ENCODE results near the gene ZCCHC2. TPM values are rescaled to one million over a fixed set of nuclear protein-coding genes. Genes with fewer than 3 reads are reported as not detected.

ZCCHC2 gene
- polyA plus RNA-seq (ENCODE audit: insufficient read length), result 8.7 TPM

- peak; percentile 93 for DNase-seq (ENCODE audit: low read depth)
Measured at GRCh38 chr18:62522504-62523254, at the start of gene ZCCHC2. Gene ZCCHC2 (plus strand): TSS chr18:62523025. CDS start chr18:62523425, 400 bp downstream.

- no peak for DNase-seq (ENCODE audit: low read depth)
Measured at GRCh38 chr18:62479574-62479973, 43.3 kb upstream of the ZCCHC2 start.

- DNase-seq (ENCODE audit: low read depth), result no peak
Measured at GRCh38 chr18:62480927-62481326, 41.9 kb upstream of the ZCCHC2 start.

GRCh38 chr18:62484941-62485340, 37.9 kb upstream of the ZCCHC2 start:
- no peak for DNase-seq (ENCODE audit: low read depth)

- DNase-seq (ENCODE audit: low read depth), result no peak
Measured at GRCh38 chr18:62485684-62486083, 37.1 kb upstream of the ZCCHC2 start.

GRCh38 chr18:62486290-62486964, 36.4 kb upstream of the ZCCHC2 start:
- DNase-seq (ENCODE audit: low read depth), result no peak

- DNase-seq (ENCODE audit: low read depth), result no peak
Measured at GRCh38 chr18:62487161-62487560, 35.7 kb upstream of the ZCCHC2 start.

GRCh38 chr18:62490967-62491695, 31.7 kb upstream of the ZCCHC2 start:
- DNase-seq (ENCODE audit: low read depth), result no peak

GRCh38 chr18:62493033-62493862, 29.6 kb upstream of the ZCCHC2 start:
- no peak for DNase-seq (ENCODE audit: low read depth)

GRCh38 chr18:62494764-62495163, 28.1 kb upstream of the ZCCHC2 start:
- DNase-seq (ENCODE audit: low read depth), result no peak

- no peak for DNase-seq (ENCODE audit: low read depth)
Measured at GRCh38 chr18:62496262-62496661, 26.6 kb upstream of the ZCCHC2 start.

- no peak for DNase-seq (ENCODE audit: low read depth)
Measured at GRCh38 chr18:62497190-62497772, 25.5 kb upstream of the ZCCHC2 start.

GRCh38 chr18:62498616-62499262, 24.1 kb upstream of the ZCCHC2 start:
- DNase-seq (ENCODE audit: low read depth), result no peak

GRCh38 chr18:62499263-62499650, 23.6 kb upstream of the ZCCHC2 start:
- DNase-seq (ENCODE audit: low read depth), result no peak

GRCh38 chr18:62500174-62500573, 22.7 kb upstream of the ZCCHC2 start:
- DNase-seq (ENCODE audit: low read depth), result no peak

- no peak for DNase-seq (ENCODE audit: low read depth)
Measured at GRCh38 chr18:62500966-62501591, 21.7 kb upstream of the ZCCHC2 start.

- DNase-seq (ENCODE audit: low read depth), result no peak
Measured at GRCh38 chr18:62505669-62506494, 16.9 kb upstream of the ZCCHC2 start.

- no peak for DNase-seq (ENCODE audit: low read depth)
Measured at GRCh38 chr18:62506495-62507143, 16.2 kb upstream of the ZCCHC2 start.

GRCh38 chr18:62509779-62510178, 13.0 kb upstream of the ZCCHC2 start:
- DNase-seq (ENCODE audit: low read depth), result no peak

All from forelimb muscle (tissue), 1 donor.